Measurements from ENCODE around the gene HEPACAM. TPM values are rescaled to one million over a fixed set of nuclear protein-coding genes. Genes with fewer than 3 reads are reported as not detected.
"Not testable (repeated sequence)": the region's sequence is repeated elsewhere in the genome, so short reads cannot be mapped to it uniquely, and the experiment has no call there.

The HEPACAM gene
- total RNA-seq, 1 donor from 2014 or later, result 3.4 TPM

DNA sequence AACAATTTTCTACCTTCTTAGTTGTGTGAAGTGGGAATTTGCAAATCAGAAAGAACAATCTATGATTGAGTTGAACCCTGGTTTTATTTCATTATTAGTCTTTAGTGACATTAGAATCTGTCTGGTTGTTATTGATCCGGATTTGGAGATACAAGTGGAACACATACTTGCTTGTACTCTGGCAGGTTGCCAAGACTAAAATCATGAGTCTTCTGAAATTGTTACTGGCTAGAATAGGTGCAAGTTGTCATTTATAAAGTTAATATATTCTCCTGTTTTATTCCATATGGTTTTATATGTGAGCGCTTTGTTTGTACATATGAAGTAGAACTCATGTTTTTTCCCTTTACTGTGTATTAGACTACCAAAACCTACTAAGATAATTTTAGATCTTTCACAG is 41.2 kb upstream of the HEPACAM start:
- TF ChIP-seq POLR2AphosphoS5 (IDR thresholded peaks at IDR 0.05; ENCODE audit: insufficient read depth in 1 of 2, low read depth in 1 of 2) (no peak), CTCF (IDR thresholded peaks at IDR 0.05) (no peak), POLR2A (IDR thresholded peaks at IDR 0.05) (no peak)
- intact Hi-C loops (cut with DNase I), result no loop called here
- no peak for DNase-seq (ENCODE audit: extremely low spot score in 2 of 2)

DNA sequence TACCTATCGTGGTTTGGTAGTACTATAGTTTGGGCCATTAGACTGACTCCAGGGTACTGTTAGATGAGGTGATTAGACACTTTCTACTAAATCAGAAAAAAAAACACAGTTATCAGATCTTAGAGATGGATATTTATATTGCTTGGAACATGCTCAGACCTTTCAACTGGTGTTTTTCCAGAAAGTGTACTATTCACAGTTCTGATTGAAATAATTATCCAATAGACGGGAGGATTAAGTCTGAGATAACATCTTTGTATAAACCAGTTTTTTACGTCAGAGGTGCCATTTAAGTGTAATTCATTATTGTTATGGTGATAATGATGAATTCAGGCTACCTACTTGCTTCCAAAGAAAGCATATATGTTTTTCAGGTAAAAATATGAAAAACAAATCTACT is 40.7 kb upstream of the HEPACAM start:
- intact Hi-C loops (cut with DNase I), result no loop called here
- no peak for TF ChIP-seq POLR2AphosphoS5 (IDR thresholded peaks at IDR 0.05; ENCODE audit: insufficient read depth in 1 of 2, low read depth in 1 of 2)
- no peak for TF ChIP-seq POLR2A (IDR thresholded peaks at IDR 0.05)
- TF ChIP-seq CTCF (IDR thresholded peaks at IDR 0.05), result no peak
- H3K36me3 ChIP-seq, result no peaks in the 10 kb centered on the region
- no peaks in the 10 kb centered on the region for H3K4me1 ChIP-seq
- no peak overlapping the region for H3K4me3 ChIP-seq
- no peak for DNase-seq (ENCODE audit: extremely low spot score in 2 of 2)
- peaks cover 2% of the 10 kb centered on the region for H3K9me3 ChIP-seq
- no peak overlapping the region for H3K27ac ChIP-seq
- H3K27me3 ChIP-seq, result no peaks in the 10 kb centered on the region

More for the DNA sequence above, 41.2 kb upstream of the HEPACAM start:
- no peak overlapping the region for H3K27ac ChIP-seq
- no peaks in the 10 kb centered on the region for H3K27me3 ChIP-seq
- no peaks in the 10 kb centered on the region for H3K36me3 ChIP-seq
- no peaks in the 10 kb centered on the region for H3K4me1 ChIP-seq
- peaks cover 4% of the 10 kb centered on the region for H3K9me3 ChIP-seq
- H3K4me3 ChIP-seq, result no peak overlapping the region

GRCh38 chr11:124971810-124972209 is 36.0 kb upstream of the HEPACAM start:
- intact Hi-C loops (cut with DNase I), result no loop called here
- TF ChIP-seq POLR2AphosphoS5 (IDR thresholded peaks at IDR 0.05; ENCODE audit: insufficient read depth in 1 of 2, low read depth in 1 of 2), result no peak
- no peak for TF ChIP-seq POLR2A (IDR thresholded peaks at IDR 0.05)
- TF ChIP-seq CTCF (IDR thresholded peaks at IDR 0.05), result no peak
- H3K4me1 ChIP-seq, result no peaks in the 10 kb centered on the region
- no peak overlapping the region for H3K27ac ChIP-seq
- H3K36me3 ChIP-seq, result no peaks in the 10 kb centered on the region
- DNase-seq (ENCODE audit: extremely low spot score in 2 of 2), result no peak
- H3K4me3 ChIP-seq, result no peak overlapping the region
- H3K9me3 ChIP-seq, result no peaks in the 10 kb centered on the region
- H3K27me3 ChIP-seq, result no peaks in the 10 kb centered on the region

- H3K27me3 ChIP-seq, result no peaks in the 10 kb centered on the region
- H3K4me3 ChIP-seq, result no peak overlapping the region
- no peak for TF ChIP-seq CTCF (IDR thresholded peaks at IDR 0.05)
- no peak for TF ChIP-seq POLR2A (IDR thresholded peaks at IDR 0.05)
- no peak for TF ChIP-seq POLR2AphosphoS5 (IDR thresholded peaks at IDR 0.05; ENCODE audit: insufficient read depth in 1 of 2, low read depth in 1 of 2)
- no peaks in the 10 kb centered on the region for H3K36me3 ChIP-seq
- H3K9me3 ChIP-seq, result no peaks in the 10 kb centered on the region
- H3K27ac ChIP-seq, result no peak overlapping the region
- DNase-seq (ENCODE audit: extremely low spot score in 2 of 2), result no peak
- H3K4me1 ChIP-seq, result no peaks in the 10 kb centered on the region
- intact Hi-C loops (cut with DNase I), result no loop called here
Observed at GRCh38 chr11:124970925-124971324, 35.1 kb upstream of the HEPACAM start.

- H3K4me3 ChIP-seq; H3K9me3 ChIP-seq; intact Hi-C loops (cut with DNase I); DNase-seq (ENCODE audit: extremely low spot score in 2 of 2); H3K27me3 ChIP-seq; H3K27ac ChIP-seq; H3K4me1 ChIP-seq; H3K36me3 ChIP-seq: not testable (repeated sequence)
Observed at GRCh38 chr11:124968197-124968596, 32.4 kb upstream of the HEPACAM start.

Data from vagina (tissue), 2 donors.